EL (cell line): ENCODE data around the gene CCNY.
A peak's percentile ranks its signal among the peaks of the same experiment; 100 is the strongest.
"Not testable (repeated sequence)": the region's sequence is repeated elsewhere in the genome, so short reads cannot be mapped to it uniquely, and the experiment has no call there.

ENCODE experiments used
- DNase-seq: peaks from one replicate; pipeline ENCODE4 v3.0.0-alpha.2; 2016

CCNY gene

DNA sequence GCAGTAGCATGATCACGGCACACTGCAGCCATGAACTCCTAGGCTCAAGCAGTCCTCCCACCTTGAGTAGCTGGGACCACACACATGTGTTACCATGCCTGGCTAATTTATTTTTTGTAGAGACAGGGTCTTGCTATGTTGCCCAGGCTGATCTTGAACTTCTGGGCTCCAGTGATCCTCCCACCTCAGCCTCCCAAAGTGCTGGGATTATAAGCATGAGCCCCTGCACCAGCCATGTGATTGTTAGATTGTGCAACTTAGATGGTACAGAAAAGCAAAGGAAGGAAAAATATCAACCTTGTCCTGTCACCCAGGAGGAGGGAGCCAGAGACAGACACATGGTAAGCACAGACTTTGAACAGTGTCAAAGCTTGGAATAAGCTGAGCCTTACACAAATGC lies 73.5 kb downstream of the CCNY start:
- DNase-seq = no peak

- peak; percentile 23 for DNase-seq
Observed at GRCh38 chr10:35412003-35412723, 75.9 kb downstream of the CCNY start.

DNA sequence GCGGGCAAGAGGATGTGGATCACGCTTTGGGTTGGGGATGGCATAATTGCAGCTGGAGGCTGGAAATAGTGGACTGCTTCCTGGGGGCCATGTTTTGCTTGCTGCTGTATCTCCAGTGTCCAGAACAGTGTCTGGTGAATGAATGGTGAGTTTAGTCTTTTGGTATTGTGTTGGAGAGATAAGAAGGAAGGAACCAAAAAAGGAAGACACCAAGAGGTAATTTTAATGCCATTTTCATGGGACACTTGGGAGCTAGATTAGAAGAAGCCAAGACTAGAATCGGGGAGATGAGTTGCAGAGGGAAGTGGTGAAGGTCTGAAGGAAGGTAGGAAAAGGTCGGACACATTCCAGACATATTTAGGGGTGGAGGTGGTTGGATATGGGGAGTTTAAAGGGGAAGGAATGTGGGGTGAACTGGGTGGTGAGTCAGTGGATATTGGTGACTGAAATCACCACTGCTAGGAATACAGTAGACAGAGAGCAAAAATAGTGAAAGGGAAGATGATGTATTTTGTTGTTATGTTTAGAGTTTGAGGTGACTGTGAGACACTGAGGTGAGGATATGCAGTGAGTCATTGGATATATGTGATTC lies 76.7 kb downstream of the CCNY start:
- DNase-seq = peak; percentile 84

GRCh38 chr10:35413985-35414861 lies 77.9 kb downstream of the CCNY start:
- DNase-seq = no peak

DNA sequence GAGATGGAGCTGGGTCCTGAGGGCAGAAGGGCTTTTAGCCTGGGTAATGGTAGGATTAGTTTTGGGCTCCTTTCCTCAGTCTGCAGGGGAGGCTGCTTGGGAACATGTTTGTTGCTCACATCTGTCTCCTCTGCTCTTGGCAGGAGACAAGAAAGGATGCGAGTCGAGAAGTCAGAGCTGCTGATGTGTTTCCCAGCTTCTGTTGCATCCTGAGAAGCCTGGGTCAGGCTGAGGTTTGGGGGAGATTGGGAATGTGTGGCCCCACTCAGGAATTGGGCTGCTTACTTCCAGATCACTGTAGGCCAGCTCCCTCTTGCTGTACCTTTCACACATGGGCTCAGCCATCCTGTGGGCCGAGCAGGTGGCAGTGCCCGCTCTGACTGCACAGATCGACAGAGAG lies 79.2 kb downstream of the CCNY start:
- DNase-seq = no peak

GRCh38 chr10:35416619-35417312 lies 80.5 kb downstream of the CCNY start:
- DNase-seq = no peak

GRCh38 chr10:35417313-35417625 lies 81.0 kb downstream of the CCNY start:
- no peak for DNase-seq

DNA sequence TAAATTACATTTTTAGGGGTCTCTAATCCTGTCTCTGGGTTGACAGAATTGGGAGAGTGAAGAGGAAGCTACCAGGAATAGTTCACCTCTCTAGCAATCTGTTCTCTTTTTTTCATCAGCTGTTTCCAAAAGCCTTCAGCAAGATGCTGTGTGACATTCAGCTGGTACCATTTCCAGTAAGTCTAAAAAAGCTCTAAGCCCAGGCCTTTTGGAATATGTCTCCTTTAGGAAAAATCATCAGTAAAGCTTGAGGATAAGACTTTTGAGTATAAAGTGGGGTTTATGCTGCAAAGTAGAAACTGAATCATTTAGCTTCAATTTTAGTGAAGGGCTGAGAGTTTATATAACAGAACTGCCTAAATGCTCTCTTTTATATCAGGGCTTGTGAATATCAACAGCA lies 81.5 kb downstream of the CCNY start:
- no peak for DNase-seq

DNA sequence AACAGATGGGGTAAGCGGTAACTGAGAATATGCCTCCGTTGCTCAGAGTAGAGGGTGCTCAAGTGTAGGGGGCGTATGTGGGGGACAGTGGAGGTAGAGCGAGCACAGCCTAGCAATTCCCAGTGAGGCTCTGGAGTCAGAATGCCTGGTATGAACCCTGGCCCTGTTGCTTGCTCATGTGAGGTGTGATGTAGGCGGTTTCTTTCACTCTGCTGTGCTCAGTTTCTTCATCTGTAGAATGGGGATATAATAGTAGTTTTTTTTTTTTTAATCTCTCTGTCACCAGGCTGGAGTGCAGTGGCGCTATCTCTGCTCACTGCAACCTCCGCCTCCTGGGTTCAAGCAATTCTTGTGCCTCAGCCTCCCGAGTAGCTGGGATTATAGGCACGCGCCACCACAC lies 82.3 kb downstream of the CCNY start:
- DNase-seq = not testable (repeated sequence)

GRCh38 chr10:35420044-35420443 lies 83.7 kb downstream of the CCNY start:
- peak; percentile 31 for DNase-seq

- no peak for DNase-seq
Observed at GRCh38 chr10:35420827-35421552, 84.7 kb downstream of the CCNY start.

GRCh38 chr10:35421553-35422178 lies 85.4 kb downstream of the CCNY start:
- peak; percentile 93 for DNase-seq

DNA sequence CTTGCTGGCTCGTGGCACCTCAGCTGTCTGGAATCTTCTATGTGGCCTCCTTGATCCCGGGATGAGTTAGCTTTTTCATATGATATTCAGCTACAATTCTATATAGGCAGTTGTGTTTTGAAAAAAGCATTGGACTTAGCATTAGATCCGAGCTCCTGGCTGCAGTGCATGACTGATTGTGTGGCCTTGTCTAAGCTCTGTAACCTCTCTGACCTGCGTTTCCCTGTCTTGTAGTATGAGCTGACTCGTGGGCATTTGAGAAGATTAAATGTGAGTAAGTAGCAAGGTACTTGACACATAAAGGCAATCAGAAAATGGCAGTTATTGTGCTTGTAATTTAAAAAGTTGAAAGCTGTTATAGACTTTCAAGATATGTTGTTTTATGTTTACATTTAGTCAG lies 85.9 kb downstream of the CCNY start:
- peak; percentile 56 for DNase-seq

DNA sequence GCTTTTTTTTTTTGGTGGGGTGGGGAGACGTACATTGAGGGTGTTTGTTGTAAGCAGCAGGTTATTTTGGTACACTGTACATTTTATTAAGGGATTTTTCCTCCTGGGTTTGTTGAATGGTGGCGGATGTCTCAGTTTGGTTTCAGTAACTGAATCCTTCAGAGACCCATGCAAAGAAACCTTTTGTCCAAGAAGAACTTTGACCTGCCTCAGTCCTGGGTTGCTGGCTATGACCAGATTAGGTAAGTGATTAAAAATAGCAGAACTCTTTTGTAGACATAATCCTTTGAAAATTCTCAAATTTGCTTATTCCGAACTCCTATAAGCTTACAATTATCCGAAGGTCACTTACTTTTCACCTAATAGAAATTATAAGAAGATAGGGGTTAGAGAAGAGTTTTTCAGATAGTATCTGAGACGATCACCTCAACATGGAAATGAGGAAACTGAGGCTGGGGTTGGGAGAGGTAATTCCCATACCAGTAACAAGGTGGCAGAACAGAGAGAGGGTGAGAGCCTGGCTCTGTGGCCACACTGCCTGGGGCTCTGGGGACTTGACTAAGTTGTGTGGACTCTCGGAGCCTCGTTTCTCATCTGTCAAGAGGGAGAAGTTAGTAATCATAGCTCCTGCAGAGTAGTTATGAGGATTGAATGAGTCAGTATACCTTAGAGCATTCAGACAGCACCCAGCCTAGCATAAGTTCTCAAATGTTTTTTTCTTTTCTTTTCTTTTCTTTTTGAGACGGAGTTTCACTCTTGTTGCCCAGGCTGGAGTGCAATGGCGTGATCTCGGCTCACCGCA lies 87.4 kb downstream of the CCNY start:
- peak; percentile 81 for DNase-seq

GRCh38 chr10:35424680-35425285 lies 88.5 kb downstream of the CCNY start:
- DNase-seq = no peak

DNA sequence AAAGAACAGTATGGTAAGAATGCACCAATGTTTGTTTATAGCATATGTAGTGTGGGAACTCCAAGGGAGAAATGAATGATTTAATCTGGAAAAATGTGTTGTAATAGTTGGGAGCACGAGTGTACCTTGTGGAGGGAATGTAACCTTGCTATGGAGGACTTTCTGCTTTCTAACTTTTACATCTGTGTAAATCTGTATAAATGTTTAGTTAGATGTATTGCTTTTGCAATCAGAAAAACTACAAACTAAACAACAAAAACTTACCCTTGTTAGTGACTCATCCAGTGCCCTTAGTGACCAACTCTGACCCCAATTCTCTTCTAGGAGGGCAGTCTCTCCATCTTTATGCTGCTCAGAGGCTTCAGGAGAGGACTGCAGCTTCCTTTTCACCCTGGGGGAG lies 89.3 kb downstream of the CCNY start:
- DNase-seq = peak; percentile 35

DNA sequence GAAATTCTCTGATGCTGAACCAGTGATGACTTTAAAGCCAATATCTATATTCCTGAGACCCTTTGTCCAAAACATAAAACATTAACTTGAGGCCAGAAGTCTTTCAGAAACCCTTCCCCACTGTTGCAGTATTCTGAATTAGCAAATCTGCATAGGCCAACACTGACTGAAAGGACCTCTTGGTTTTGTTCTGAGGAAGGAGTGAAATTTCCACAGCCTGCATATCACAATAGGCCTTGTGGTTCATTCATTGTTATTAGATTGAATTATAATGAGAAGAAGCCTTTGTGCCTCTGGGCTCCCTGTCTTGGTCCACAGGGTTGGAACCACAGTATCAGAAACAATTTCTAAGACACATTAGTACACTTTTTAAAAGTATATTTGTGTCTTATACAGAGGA lies 90.3 kb downstream of the CCNY start:
- no peak for DNase-seq

- DNase-seq = no peak
Observed at GRCh38 chr10:35427543-35427942, 91.2 kb downstream of the CCNY start.

DNA sequence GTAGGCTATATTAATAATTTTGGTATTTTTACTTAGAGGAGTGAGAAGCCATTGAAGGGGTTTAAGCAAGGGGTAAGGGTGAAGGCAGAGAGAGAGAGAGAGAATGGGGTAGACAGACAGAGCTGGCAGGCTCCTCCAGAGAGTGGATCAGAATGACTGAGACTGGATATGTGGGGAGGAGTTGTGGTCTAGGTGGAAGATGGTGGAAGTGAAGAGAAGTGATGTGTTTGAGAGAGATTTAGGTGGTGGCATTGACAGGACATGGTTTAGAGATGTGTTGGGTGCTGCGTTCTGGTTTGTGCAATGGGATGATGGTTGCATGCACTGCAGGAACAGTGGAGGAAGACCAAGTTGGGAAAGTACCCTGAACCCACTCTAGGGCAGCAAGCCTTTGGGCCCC lies 92.2 kb downstream of the CCNY start:
- DNase-seq = no peak

- no peak for DNase-seq
Observed at GRCh38 chr10:35432781-35433338, 96.6 kb downstream of the CCNY start.
